GM12878 (cell line): ENCODE results near the gene PMIS2. TPM values are rescaled to one million over a fixed set of nuclear protein-coding genes. Genes with fewer than 3 reads are reported as not detected.

Experiments
- ATAC-seq: fragments of 200-7000 bp; cut with Tn5 transposase; 3 replicates; pipeline ENCODE4 v1.9.1; 2020; ENCODE audit warnings: mild to moderate bottlenecking, moderate library complexity
- BruUV-seq: library from RNA; stranded (reverse); fragments of 400-500 nt; replicated peaks from 2 replicates; lab custom pipeline; 2021; lab: Mats Ljungman, UMichigan
- CTCF ChIA-PET: fragments of 300-600 bp; sonication (Branson Sonifier 250); formaldehyde crosslinking; extraction: SDS; loops from one replicate; lab custom pipeline; 2021; ENCODE audit warnings: inconsistent platforms; lab: Yijun Ruan, JAX
- POLR2A ChIA-PET: fragments of 350-600 bp; formaldehyde crosslinking; extraction: SDS; loops from one replicate; lab custom pipeline; 2021; ENCODE audit warnings: inconsistent platforms; lab: Charles Lee
- RAD21 ChIA-PET: fragments of 300-600 bp; sonication (Branson Sonifier 250); formaldehyde crosslinking; loops from one replicate; lab custom pipeline; 2023; ENCODE audit warnings: antibody characterized with exemption; ENCODE audit not compliant: unreplicated experiment; lab: Charles Lee
- SMC1A ChIA-PET: fragments of 300-600 bp; sonication (Branson Sonifier 250); formaldehyde crosslinking; loops from one replicate; lab custom pipeline; 2023; ENCODE audit not compliant: unreplicated experiment, uncharacterized antibody; lab: Charles Lee
- DNase-seq: peaks from one replicate; pipeline ENCODE4 v3.0.0-alpha.2; 2011; ENCODE audit warnings: low read depth, low spot score
- FAIRE-seq: peaks from 3 replicates; lab custom pipeline; 2011; peaks lifted over from hg19 to GRCh38; lab: Jason Lieb, UNC
- H2AFZ ChIP-seq: 2 replicates; pipeline ENCODE4 v1.6.0; 2011; ENCODE audit warnings: low read depth, low read length, control low read depth; ENCODE audit not compliant: control insufficient read depth
- H3K27ac ChIP-seq: 2 replicates; pipeline ENCODE4 v1.5.1; 2011; ENCODE audit warnings: control low read depth; ENCODE audit not compliant: control insufficient read depth, insufficient read depth
- H3K27me3 ChIP-seq, 2 experiments: replicated peaks in 1 of 2; 2 replicates each; pipeline versions ENCODE4 v1.6.0 to v1.6.1; 2011; ENCODE audit warnings: low read length in 1 of 2; ENCODE audit not compliant: control insufficient read depth in 2 of 2, insufficient read depth in 2 of 2
- H3K36me3 ChIP-seq, 2 experiments: 2 replicates each; pipeline ENCODE4 v1.5.1; 2011; ENCODE audit warnings: low read length in 1 of 2; ENCODE audit not compliant: control insufficient read depth in 2 of 2, insufficient read depth in 2 of 2
- H3K4me1 ChIP-seq: 2 replicates; pipeline ENCODE4 v1.6.1; 2011; ENCODE audit warnings: mild to moderate bottlenecking, low read length, moderate library complexity, mixed read lengths; ENCODE audit not compliant: control insufficient read depth, insufficient read depth
- H3K4me2 ChIP-seq: 2 replicates; pipeline ENCODE4 v1.6.0; 2011; ENCODE audit warnings: control low read depth; ENCODE audit not compliant: control insufficient read depth, insufficient read depth
- H3K4me3 ChIP-seq: fragments of 200-600 bp; sonication (generic); 2 replicates; pipeline ENCODE4 v1.5.1; 2016
- H3K79me2 ChIP-seq: 2 replicates; pipeline ENCODE4 v1.6.0; 2011; ENCODE audit warnings: low read length; ENCODE audit not compliant: control insufficient read depth, insufficient read depth
- H3K9ac ChIP-seq: 2 replicates; pipeline ENCODE4 v1.8.0; 2011; ENCODE audit warnings: low read length, control low read depth, mixed read lengths; ENCODE audit not compliant: control insufficient read depth, insufficient read depth
- H3K9me3 ChIP-seq: replicated peaks from 3 replicates; pipeline ENCODE4 v1.5.1; 2011; ENCODE audit warnings: mild to moderate bottlenecking, low read length; ENCODE audit not compliant: control insufficient read depth, insufficient read depth
- H4K20me1 ChIP-seq: 2 replicates; pipeline ENCODE4 v1.6.0; 2011; ENCODE audit not compliant: control insufficient read depth, insufficient read depth
- ATF7 ChIP-seq: fragments of 450-650 bp; IDR thresholded peaks from 2 replicates; pipeline ENCODE4 v1.6.1; 2016; ENCODE audit warnings: low read depth, mild to moderate bottlenecking
- BCL11A ChIP-seq: IDR thresholded peaks from 2 replicates; pipeline ENCODE4 v1.6.1; 2011; ENCODE audit warnings: low read depth, low read length
- CREM ChIP-seq: IDR thresholded peaks from 2 replicates; pipeline ENCODE4 v1.6.1; 2014; ENCODE audit warnings: antibody characterized with exemption, low read depth
- FOXM1 ChIP-seq: IDR thresholded peaks from 2 replicates; pipeline ENCODE4 v1.6.1; 2012; ENCODE audit warnings: low read depth, mild to moderate bottlenecking, inconsistent platforms, low read length, moderate library complexity
- IKZF1 ChIP-seq: fragments of 450-650 bp; conservative IDR thresholded peaks from 2 replicates; pipeline ENCODE4 v1.6.1; 2017; ENCODE audit warnings: antibody characterized with exemption, mild to moderate bottlenecking
- JUND ChIP-seq: IDR thresholded peaks from 2 replicates; pipeline ENCODE4 v1.6.1; 2012; ENCODE audit warnings: low read depth, mild to moderate bottlenecking, low read length, improper control_type of control experiment, moderate library complexity
- KLF5 ChIP-seq: fragments of 450-650 bp; IDR thresholded peaks from 2 replicates; pipeline ENCODE4 v1.6.1; 2014; ENCODE audit warnings: mild to moderate bottlenecking; ENCODE audit not compliant: partially characterized antibody
- POLR2AphosphoS5 ChIP-seq: IDR thresholded peaks from 2 replicates; pipeline ENCODE4 v1.6.1; 2011; ENCODE audit warnings: mild to moderate bottlenecking, low read length, inconsistent platforms
- RELA ChIP-seq: fragments of 450-650 bp; IDR thresholded peaks from 2 replicates; pipeline ENCODE4 v1.8.0; 2014; ENCODE audit warnings: borderline replicate concordance; ENCODE audit not compliant: partially characterized antibody
- SP1 ChIP-seq: IDR thresholded peaks from one replicate; pipeline ENCODE4 v1.6.1; 2011; ENCODE audit warnings: low read depth, low read length
- SUPT20H ChIP-seq: IDR thresholded peaks from 2 replicates; pipeline ENCODE4 v1.6.1; 2011; ENCODE audit warnings: low read depth, mild to moderate bottlenecking, low read length, moderate library complexity, borderline replicate concordance; ENCODE audit not compliant: control insufficient read depth
- TCF3 ChIP-seq: IDR thresholded peaks from 2 replicates; pipeline ENCODE4 v1.6.1; 2012; ENCODE audit warnings: low read depth, mild to moderate bottlenecking, low read length, borderline replicate concordance; ENCODE audit not compliant: insufficient read depth
- ZSCAN29 ChIP-seq: fragments of 450-650 bp; IDR thresholded peaks from 2 replicates; pipeline ENCODE4 v1.6.1; 2017; ENCODE audit warnings: mild to moderate bottlenecking, moderate library complexity
- WGBS: methylation state at CpG from one replicate; pipeline ENCODE4 v1.1.6; 2016; ENCODE audit warnings: low lambda C conversion rate; ENCODE audit not compliant: insufficient replicate concordance, insufficient coverage; ENCODE audit errors: missing lambda C conversion rate; 5-methylcytosine and 5-hydroxymethylcytosine counted together
- in situ Hi-C: fragments of 300-500 bp; cut with MboI; formaldehyde crosslinking; loops from 9 replicates; pipeline ENCODE4 v1.14.3; 2018; ENCODE audit warnings: mixed read lengths
- intact Hi-C: fragments of 100-400 bp; cut with micrococcal nuclease; formaldehyde crosslinking; loops from one replicate; pipeline ENCODE4 v1.14.2; 2022; ENCODE audit not compliant: unreplicated experiment
- polyA plus RNA-seq, 11 experiments: library from polyadenylated mRNA; depleted of rRNA in 4 of 11; unstranded in 6 of 11; stranded (reverse) in 5 of 11; fragments of >200 nt; fragmentation: Nextera tagmentation in 4 of 11; fragmentation: Illumina TruSeq in 1 of 11; extraction: Ambion mirVana in 4 of 11; extraction: Trizol in 1 of 11; gene quantifications; 1 replicate in 1 of 11; 2 replicates in 10 of 11; pipeline versions ENCODE4 v1.2.1 to v1.2.3, GENCODE V29; 2011 to 2016; ENCODE audit warnings: inconsistent platforms in 2 of 11, missing spikeins in 2 of 11, low read depth in 1 of 11
- total RNA-seq, 4 experiments: library from RNA; depleted of rRNA in 3 of 4; stranded (reverse); fragments of >200 nt in 3 of 4; fragmentation: Illumina TruSeq in 1 of 4; extraction: Trizol in 1 of 4; gene quantifications; 2 replicates each; pipeline versions ENCODE4 v1.2.1 to v1.2.3, GENCODE V29; 2013 to 2021
- TF ChIP-seq, protein P1 (sequence below): fragments of 450-650 bp; IDR thresholded peaks from 2 replicates; pipeline ENCODE4 v1.6.1; 2016; ENCODE audit warnings: mild to moderate bottlenecking
- TF ChIP-seq, protein P2 (sequence below): fragments of 450-650 bp; IDR thresholded peaks from 2 replicates; pipeline ENCODE4 v1.6.1; 2016; ENCODE audit warnings: mild to moderate bottlenecking, moderate library complexity, borderline replicate concordance
- TF ChIP-seq, protein P3 (sequence below): fragments of 450-650 bp; IDR thresholded peaks from 2 replicates; pipeline ENCODE4 v1.6.1; 2016; ENCODE audit warnings: mild to moderate bottlenecking
- TF ChIP-seq, protein P4 (sequence below): IDR thresholded peaks from 2 replicates; pipeline ENCODE4 v1.6.1; 2012; ENCODE audit warnings: low read depth, low read length, improper control_type of control experiment
- TF ChIP-seq, protein P5 (sequence below): fragments of 450-650 bp; IDR thresholded peaks from 2 replicates; pipeline ENCODE4 v1.6.1; 2017; ENCODE audit warnings: low read depth, mild to moderate bottlenecking, moderate library complexity

The PMIS2 gene
- total and polyA plus RNA-seq, 10 of the 15 experiments (the other 5 are each of a cell fraction or from before 2014, with no cell fraction given): not detected

DNA sequence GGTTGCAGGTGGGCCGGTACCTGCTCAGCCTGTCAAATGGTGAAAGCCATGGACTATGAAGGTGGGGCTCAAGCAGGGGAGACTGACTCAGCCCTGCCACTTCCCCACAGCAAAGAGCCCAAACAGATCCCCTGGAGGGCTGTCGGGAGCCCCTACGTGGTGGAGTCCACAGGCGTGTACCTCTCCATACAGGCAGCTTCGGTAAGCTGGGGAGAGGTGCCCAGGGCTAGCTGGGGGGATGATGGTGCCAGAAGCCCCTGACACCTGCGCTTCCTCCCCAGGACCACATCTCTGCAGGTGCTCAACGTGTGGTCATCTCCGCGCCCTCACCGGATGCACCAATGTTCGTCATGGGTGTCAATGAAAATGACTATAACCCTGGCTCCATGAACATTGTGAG, 43.8 kb upstream of the PMIS2 start:
- H4K20me1 ChIP-seq: no peaks in the 10 kb centered on the region
- RAD21 ChIA-PET: interaction anchor here (1.4 kb wide), 1 partner anchor 32 kb away, joined by 4 read pairs; no protein-coding TSS in a partner anchor
- H3K4me3 ChIP-seq: no peak overlapping the region
- in situ Hi-C loops: no loop called here
- WGBS: 91% methylated on average over 11 of the region's 11 CpGs
- ATAC-seq (no peak), DNase-seq (no peak), FAIRE-seq (no peak)
- H3K4me1 ChIP-seq: peaks cover 31% of the 10 kb centered on the region
- peaks cover 18% of the 10 kb centered on the region for H3K79me2 ChIP-seq
- no peak overlapping the region for H3K9ac ChIP-seq
- no peaks in the 10 kb centered on the region for H3K27me3 ChIP-seq
- H3K36me3 ChIP-seq: peaks cover 0 to 2% of the 10 kb centered on the region in 2 experiments; a peak in 2 of 4 replicates
- BruUV-seq: no TSS peak
- CTCF ChIA-PET: no interaction called here
- intact Hi-C loops: no loop called here
- POLR2A ChIA-PET: no interaction called here
- no peak overlapping the region for H2AFZ ChIP-seq
- SMC1A ChIA-PET: no interaction called here
- no peak overlapping the region for H3K27ac ChIP-seq
- no peaks in the 10 kb centered on the region for H3K9me3 ChIP-seq
- no peak overlapping the region for H3K4me2 ChIP-seq
- TF ChIP-seq, protein P1, sequence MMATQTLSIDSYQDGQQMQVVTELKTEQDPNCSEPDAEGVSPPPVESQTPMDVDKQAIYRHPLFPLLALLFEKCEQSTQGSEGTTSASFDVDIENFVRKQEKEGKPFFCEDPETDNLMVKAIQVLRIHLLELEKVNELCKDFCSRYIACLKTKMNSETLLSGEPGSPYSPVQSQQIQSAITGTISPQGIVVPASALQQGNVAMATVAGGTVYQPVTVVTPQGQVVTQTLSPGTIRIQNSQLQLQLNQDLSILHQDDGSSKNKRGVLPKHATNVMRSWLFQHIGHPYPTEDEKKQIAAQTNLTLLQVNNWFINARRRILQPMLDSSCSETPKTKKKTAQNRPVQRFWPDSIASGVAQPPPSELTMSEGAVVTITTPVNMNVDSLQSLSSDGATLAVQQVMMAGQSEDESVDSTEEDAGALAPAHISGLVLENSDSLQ: no peak
- TF ChIP-seq FOXM1 (no peak), TCF3 (no peak), SP1 (no peak), ATF7 (no peak), KLF5 (no peak), IKZF1 (no peak), SUPT20H (no peak), ZSCAN29 (no peak), POLR2AphosphoS5 (no peak), CREM (no peak), RELA (no peak), BCL11A (no peak), JUND (no peak)
- TF ChIP-seq, protein P2, sequence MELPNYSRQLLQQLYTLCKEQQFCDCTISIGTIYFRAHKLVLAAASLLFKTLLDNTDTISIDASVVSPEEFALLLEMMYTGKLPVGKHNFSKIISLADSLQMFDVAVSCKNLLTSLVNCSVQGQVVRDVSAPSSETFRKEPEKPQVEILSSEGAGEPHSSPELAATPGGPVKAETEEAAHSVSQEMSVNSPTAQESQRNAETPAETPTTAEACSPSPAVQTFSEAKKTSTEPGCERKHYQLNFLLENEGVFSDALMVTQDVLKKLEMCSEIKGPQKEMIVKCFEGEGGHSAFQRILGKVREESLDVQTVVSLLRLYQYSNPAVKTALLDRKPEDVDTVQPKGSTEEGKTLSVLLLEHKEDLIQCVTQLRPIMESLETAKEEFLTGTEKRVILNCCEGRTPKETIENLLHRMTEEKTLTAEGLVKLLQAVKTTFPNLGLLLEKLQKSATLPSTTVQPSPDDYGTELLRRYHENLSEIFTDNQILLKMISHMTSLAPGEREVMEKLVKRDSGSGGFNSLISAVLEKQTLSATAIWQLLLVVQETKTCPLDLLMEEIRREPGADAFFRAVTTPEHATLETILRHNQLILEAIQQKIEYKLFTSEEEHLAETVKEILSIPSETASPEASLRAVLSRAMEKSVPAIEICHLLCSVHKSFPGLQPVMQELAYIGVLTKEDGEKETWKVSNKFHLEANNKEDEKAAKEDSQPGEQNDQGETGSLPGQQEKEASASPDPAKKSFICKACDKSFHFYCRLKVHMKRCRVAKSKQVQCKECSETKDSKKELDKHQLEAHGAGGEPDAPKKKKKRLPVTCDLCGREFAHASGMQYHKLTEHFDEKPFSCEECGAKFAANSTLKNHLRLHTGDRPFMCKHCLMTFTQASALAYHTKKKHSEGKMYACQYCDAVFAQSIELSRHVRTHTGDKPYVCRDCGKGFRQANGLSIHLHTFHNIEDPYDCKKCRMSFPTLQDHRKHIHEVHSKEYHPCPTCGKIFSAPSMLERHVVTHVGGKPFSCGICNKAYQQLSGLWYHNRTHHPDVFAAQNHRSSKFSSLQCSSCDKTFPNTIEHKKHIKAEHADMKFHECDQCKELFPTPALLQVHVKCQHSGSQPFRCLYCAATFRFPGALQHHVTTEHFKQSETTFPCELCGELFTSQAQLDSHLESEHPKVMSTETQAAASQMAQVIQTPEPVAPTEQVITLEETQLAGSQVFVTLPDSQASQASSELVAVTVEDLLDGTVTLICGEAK: no peak
- TF ChIP-seq, protein P3, sequence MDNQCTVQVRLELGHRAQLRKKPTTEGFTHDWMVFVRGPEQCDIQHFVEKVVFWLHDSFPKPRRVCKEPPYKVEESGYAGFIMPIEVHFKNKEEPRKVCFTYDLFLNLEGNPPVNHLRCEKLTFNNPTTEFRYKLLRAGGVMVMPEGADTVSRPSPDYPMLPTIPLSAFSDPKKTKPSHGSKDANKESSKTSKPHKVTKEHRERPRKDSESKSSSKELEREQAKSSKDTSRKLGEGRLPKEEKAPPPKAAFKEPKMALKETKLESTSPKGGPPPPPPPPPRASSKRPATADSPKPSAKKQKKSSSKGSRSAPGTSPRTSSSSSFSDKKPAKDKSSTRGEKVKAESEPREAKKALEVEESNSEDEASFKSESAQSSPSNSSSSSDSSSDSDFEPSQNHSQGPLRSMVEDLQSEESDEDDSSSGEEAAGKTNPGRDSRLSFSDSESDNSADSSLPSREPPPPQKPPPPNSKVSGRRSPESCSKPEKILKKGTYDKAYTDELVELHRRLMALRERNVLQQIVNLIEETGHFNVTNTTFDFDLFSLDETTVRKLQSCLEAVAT: no peak
- TF ChIP-seq, protein P4, sequence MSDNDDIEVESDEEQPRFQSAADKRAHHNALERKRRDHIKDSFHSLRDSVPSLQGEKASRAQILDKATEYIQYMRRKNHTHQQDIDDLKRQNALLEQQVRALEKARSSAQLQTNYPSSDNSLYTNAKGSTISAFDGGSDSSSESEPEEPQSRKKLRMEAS: no peak
- TF ChIP-seq, protein P5, sequence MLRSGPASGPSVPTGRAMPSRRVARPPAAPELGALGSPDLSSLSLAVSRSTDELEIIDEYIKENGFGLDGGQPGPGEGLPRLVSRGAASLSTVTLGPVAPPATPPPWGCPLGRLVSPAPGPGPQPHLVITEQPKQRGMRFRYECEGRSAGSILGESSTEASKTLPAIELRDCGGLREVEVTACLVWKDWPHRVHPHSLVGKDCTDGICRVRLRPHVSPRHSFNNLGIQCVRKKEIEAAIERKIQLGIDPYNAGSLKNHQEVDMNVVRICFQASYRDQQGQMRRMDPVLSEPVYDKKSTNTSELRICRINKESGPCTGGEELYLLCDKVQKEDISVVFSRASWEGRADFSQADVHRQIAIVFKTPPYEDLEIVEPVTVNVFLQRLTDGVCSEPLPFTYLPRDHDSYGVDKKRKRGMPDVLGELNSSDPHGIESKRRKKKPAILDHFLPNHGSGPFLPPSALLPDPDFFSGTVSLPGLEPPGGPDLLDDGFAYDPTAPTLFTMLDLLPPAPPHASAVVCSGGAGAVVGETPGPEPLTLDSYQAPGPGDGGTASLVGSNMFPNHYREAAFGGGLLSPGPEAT: no peak
